Lung (tissue), 12 donors: Measurements from ENCODE around the gene ZNF787. TPM values are rescaled to one million over a fixed set of nuclear protein-coding genes. Genes with fewer than 3 reads are reported as not detected.

Source experiments
- ATAC-seq: fragments of 200-7000 bp; cut with Tn5 transposase; one replicate; pipeline ENCODE4 v1.9.1; 2020; ENCODE audit warnings: moderate number of reproducible peaks; ENCODE audit not compliant: insufficient read depth, low FRiP score
- DNase-seq, 3 donors: peaks; one replicate each; pipeline ENCODE4 v3.0.0-alpha.2; 2013 to 2017
- H3K27ac ChIP-seq, 2 donors: one replicate each; pipeline ENCODE4 v1.5.1; 2013; ENCODE audit warnings: mild to moderate bottlenecking in 2 of 2, moderate library complexity in 2 of 2, control low read depth in 1 of 2, inconsistent platforms in 1 of 2, low read depth in 1 of 2, low read length in 1 of 2
- H3K27me3 ChIP-seq, 3 donors: one replicate each; pipeline ENCODE4 v1.5.1; 2013; ENCODE audit warnings: low read length in 2 of 3; ENCODE audit not compliant: control insufficient read depth in 3 of 3, insufficient read depth in 3 of 3
- H3K36me3 ChIP-seq, 4 donors: one replicate each; pipeline ENCODE4 v1.5.1; 2013; ENCODE audit warnings: low read length in 4 of 4, mild to moderate bottlenecking in 1 of 4, moderate library complexity in 1 of 4; ENCODE audit not compliant: control insufficient read depth in 4 of 4, insufficient read depth in 4 of 4
- H3K4me1 ChIP-seq, 5 donors: one replicate each; pipeline ENCODE4 v1.5.1; 2013; ENCODE audit warnings: low read length in 5 of 5, mild to moderate bottlenecking in 2 of 5, moderate library complexity in 1 of 5; ENCODE audit not compliant: control insufficient read depth in 5 of 5, insufficient read depth in 5 of 5
- H3K4me3 ChIP-seq: one replicate; pipeline ENCODE4 v1.5.1; 2013; ENCODE audit warnings: mild to moderate bottlenecking, control low read depth, moderate library complexity
- H3K9ac ChIP-seq, 2 donors: one replicate each; pipeline ENCODE4 v1.5.1; 2013; ENCODE audit warnings: low read length in 2 of 2, control low read depth in 1 of 2; ENCODE audit not compliant: insufficient read depth in 1 of 2
- H3K9me3 ChIP-seq, 4 donors: one replicate each; pipeline ENCODE4 v1.5.1; 2013; ENCODE audit warnings: low read length in 3 of 4, mild to moderate bottlenecking in 1 of 4, moderate library complexity in 1 of 4; ENCODE audit not compliant: control insufficient read depth in 4 of 4, insufficient read depth in 3 of 4
- WGBS, 2 donors: extraction: QIAGEN DNeasy Blood & Tissue Kit; methylation state at CpG; one replicate each; pipeline ENCODE4 v1.1.7; 2013; 5-methylcytosine and 5-hydroxymethylcytosine counted together
- polyA plus RNA-seq, 2 donors: library from polyadenylated mRNA; stranded (reverse); fragments of 200-250 nt; gene quantifications; one replicate each; pipeline ENCODE4 v1.2.1, GENCODE V29; 2013
- total RNA-seq, 2 donors: library from RNA; depleted of rRNA in 1 of 2; stranded (reverse); fragments of >200 nt in 1 of 2; gene quantifications; one replicate each; pipeline ENCODE4 v1.2.1, GENCODE V29; 2014 to 2021
- TF ChIP-seq, protein P1 (sequence below): IDR thresholded peaks from 2 replicates; pipeline ENCODE4 v1.5.1; 2012; ENCODE audit warnings: mild to moderate bottlenecking; ENCODE audit errors: control extremely low read depth, extremely low read depth
- donor health status: control.
- donor health status: control.
- donor health status: Bipolar disorder and iron deficiency.
- donor health status: healthy.
- donor health status: DM: yes; HTN: yes; CAD: no.

The ZNF787 gene
- total and polyA plus RNA-seq, 4 donors, result 27.5 to 44.7 (median 32.2) TPM

DNA sequence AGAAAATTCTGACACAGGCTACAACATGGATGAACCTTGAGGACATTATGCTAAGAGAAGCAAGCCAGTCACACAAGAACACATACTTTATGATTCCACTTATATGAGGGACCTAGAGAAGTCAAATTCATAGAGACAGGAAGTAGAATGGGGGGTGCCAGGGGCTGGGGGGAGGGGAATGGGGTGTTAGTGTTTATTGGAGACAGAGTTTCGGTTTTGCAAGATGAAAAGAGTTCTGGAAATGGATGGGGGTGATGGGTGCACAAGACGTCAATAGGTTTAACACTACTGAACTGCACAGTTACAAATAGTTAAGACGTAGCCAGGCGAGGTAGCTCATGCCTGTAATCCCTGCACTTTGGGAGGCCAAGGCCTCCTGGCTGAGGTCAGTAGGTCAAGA is 3.5 kb upstream of the ZNF787 start:
- WGBS, 2 donors, result 75 to 86% methylated on average over 4 of the region's 4 CpGs
- peaks cover 0 to 32% (median 9%) of the 10 kb centered on the region in 5 donors for H3K4me1 ChIP-seq

DNA sequence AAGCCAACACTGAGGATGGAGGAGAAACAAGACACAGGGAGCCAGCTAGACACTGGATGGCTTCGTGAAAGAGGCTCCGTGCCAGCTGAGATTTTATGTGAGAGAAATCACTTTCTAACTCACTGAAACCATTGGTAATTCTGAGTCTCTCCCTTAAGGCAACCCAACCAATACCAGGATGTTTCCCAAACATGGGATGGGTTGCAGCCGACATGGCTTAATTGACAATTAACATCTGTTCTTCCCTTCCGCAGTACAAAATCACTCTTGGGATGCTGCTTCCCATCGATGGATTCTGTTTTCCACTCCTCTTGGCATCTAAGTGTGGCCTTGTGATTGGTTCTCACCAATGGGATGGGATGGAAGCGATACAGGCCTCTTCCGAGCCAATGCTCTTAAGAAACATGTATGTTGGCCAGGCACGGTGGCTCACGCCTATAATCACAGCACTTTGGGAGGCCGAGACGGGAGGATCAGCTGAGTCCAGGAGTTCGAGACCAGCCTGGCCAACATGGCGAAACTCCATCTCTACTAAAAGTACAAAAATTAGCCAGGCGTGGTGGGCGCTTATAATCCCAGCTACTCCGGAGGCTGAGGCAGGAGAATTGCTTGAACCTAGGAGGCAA is 2.3 kb upstream of the ZNF787 start:
- Histone ChIP-seq H3K9ac (no peak overlapping the region), H3K9me3 (peaks cover 0 to 3% (median 0%) of the 10 kb centered on the region in 4 donors), H3K4me1 (peaks cover 6 to 42% (median 18%) of the 10 kb centered on the region in 5 donors), H3K4me3 (no peak overlapping the region), H3K27ac (no peak overlapping the region), H3K27me3 (no peaks in the 10 kb centered on the region), H3K36me3 (peaks cover 0 to 5% (median 0%) of the 10 kb centered on the region in 4 donors)
- DNase-seq, result peak in 2 of 3 donors; percentile 56 to 67
- WGBS, 2 donors, result 87 to 92% methylated on average over 16 of the region's 16 CpGs
- TF ChIP-seq, protein P1, sequence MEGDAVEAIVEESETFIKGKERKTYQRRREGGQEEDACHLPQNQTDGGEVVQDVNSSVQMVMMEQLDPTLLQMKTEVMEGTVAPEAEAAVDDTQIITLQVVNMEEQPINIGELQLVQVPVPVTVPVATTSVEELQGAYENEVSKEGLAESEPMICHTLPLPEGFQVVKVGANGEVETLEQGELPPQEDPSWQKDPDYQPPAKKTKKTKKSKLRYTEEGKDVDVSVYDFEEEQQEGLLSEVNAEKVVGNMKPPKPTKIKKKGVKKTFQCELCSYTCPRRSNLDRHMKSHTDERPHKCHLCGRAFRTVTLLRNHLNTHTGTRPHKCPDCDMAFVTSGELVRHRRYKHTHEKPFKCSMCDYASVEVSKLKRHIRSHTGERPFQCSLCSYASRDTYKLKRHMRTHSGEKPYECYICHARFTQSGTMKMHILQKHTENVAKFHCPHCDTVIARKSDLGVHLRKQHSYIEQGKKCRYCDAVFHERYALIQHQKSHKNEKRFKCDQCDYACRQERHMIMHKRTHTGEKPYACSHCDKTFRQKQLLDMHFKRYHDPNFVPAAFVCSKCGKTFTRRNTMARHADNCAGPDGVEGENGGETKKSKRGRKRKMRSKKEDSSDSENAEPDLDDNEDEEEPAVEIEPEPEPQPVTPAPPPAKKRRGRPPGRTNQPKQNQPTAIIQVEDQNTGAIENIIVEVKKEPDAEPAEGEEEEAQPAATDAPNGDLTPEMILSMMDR, result no peak
- ATAC-seq, result no peak

More for the DNA sequence above, 3.5 kb upstream of the ZNF787 start:
- Histone ChIP-seq H3K9me3 (peaks cover 0 to 3% (median 0%) of the 10 kb centered on the region in 4 donors), H3K4me3 (no peak overlapping the region), H3K36me3 (no peaks in the 10 kb centered on the region), H3K9ac (no peak overlapping the region), H3K27me3 (no peaks in the 10 kb centered on the region), H3K27ac (no peak overlapping the region)
- no peak for ATAC-seq
- DNase-seq, result no peak
- TF ChIP-seq, protein P1, result no peak

DNA sequence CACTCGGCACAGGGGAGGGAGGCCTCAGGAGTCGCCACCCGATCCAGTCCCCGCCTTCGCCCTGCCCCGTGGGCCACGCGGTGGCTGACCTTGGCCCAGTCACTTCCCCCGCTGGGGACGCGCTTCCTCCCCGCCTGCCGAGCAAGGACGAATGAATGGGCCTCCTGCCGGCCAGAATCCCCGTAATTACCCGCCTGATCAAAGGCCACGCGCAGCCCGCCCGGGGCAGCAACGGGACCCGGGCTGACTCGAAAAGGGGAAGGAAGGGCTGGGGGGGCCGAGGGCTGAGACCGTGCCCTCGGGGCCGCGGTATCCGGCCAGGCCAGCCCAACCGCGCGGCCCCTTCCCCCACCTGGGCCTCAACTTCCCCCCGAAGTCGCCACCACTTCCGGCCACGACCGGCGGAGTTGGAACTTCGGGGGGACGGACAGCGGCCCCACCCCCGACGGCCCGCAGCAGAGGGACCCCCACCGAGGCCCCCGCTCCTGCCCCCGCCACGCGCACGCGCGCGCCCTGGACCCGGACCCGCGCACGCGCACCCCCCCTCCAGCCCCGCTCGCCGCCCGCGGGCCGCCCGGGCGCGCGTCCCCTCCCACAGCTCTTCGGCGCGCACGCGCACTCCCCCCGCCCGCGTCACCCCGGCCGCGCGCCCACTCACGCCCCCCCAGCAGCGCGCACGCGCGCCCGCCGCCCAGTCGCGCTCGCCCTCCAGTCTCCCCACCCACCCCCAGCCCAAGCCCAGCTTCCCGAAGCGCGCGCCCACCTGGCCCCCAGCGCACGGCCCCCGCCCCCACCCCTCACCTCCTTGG is 520 bp downstream of the ZNF787 start:
- H3K4me1 ChIP-seq, result peaks cover 6 to 34% (median 13%) of the 10 kb centered on the region in 5 donors
- H3K36me3 ChIP-seq, result peaks cover 0 to 5% (median under 1%) of the 10 kb centered on the region in 4 donors
- TF ChIP-seq, protein P1, result no peak
- no peaks in the 10 kb centered on the region for H3K27me3 ChIP-seq
- H3K9ac ChIP-seq, result peak overlapping the region; percentile 21 to 34
- peak; percentile 47 to 83 (median 60) for DNase-seq
- 1% methylated on average over 48 to 98 of the region's 99 CpGs for WGBS, 2 donors
- peak overlapping the region; percentile 85 for H3K4me3 ChIP-seq
- H3K9me3 ChIP-seq, result no peaks in the 10 kb centered on the region
- ATAC-seq, result peak; percentile 35
- H3K27ac ChIP-seq, result peak overlapping the region; percentile 96 to 97
